Ishikawa (cell line): ENCODE data around the gene FHIT.

ENCODE experiments used
- RAD21 ChIP-seq: IDR thresholded peaks from 2 replicates; pipeline ENCODE4 v1.6.1; 2012; ENCODE audit warnings: low read depth
- TCF12 ChIP-seq: IDR thresholded peaks from 2 replicates; pipeline ENCODE4 v1.6.1; 2012; ENCODE audit warnings: low read depth
- YY1 ChIP-seq: IDR thresholded peaks from 2 replicates; pipeline ENCODE4 v1.6.1; 2012; ENCODE audit warnings: low read depth
- ZBTB7A ChIP-seq: IDR thresholded peaks from 2 replicates; pipeline ENCODE4 v1.6.1; 2012; ENCODE audit warnings: low read depth

GRCh38 chr3:61029194-61029593 is 222.1 kb downstream of the FHIT start:
- TF ChIP-seq ZBTB7A (no peak), YY1 (no peak), RAD21 (no peak), TCF12 (no peak)
